GM19240 (cell line): Measurements from ENCODE around the gene MMP7.
"Not testable (repeated sequence)": the region's sequence is repeated elsewhere in the genome, so short reads cannot be mapped to it uniquely, and the experiment has no call there.

Experiments used
- DNase-seq: peaks from one replicate; pipeline ENCODE4 v3.0.0; 2011; ENCODE audit warnings: low spot score; ENCODE audit not compliant: insufficient read length

Gene MMP7

GRCh38 chr11:102539567-102539966 is 9.0 kb upstream of the MMP7 start:
- no peak for DNase-seq

DNA sequence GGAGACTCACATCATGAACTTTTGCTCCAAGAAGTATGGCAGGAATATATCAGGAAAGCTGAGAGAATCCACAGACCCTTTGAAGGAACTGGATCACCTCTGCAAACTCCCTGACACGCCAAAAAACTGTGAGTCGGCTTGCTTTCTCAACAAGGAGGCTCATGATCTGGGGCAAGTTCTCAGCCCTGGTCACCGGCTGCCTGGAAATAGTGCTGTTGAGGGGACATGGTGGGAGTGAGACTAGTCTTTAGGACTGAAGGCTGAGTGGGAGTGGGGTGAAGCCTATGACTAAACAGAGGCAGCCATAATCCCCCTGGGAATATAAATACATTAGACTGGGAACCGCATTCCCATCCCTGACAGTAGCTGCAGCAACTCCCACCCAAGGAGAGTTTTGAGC is 8.4 kb upstream of the MMP7 start:
- no peak for DNase-seq

DNA sequence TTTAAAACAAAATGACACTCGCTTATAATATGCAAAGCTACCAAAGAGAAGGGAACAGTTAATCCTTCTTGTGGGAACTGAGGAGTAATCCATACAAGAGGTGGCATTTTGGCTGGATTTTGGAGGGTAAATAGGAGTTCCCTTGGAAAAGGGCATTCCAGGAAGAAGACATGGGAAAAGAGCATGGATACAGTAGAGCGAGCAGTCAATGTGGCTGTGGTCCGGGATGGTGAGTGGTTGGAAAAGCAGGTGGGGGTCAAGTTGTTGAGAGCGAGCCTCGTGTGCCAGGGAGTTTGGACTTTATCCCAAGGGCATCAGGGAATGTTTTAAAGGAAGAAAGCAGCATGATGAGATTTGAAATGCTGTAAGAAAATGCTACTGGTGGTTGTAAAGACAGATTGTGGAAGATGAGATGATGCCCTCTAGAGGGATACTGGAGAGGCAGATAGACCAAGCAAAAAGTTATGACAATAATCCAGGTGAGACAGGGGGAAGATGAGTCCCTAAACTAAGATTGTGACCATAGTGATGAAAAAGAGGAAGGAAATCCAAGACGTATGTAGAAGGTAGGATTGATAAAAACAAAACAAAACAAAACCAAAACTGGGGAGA is 3.8 kb upstream of the MMP7 start:
- DNase-seq = no peak

DNA sequence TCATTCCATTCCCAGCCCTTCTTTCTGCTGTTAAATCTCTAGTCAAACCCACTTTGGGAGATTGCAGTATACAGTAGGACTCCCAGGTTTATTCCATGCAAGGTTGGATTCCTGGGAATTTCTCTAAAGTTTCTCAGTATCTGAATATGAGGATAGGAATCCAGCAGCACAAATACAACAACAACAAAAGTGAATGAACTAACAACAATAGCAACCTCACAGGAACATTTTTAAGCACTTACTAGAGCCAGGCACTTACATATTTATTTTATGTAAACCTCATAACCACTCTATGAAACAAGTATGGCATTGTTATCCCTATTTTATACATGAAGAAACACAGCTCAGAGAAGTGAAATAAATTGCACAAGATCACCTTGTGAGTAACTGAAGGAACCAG is 1.9 kb downstream of the MMP7 start:
- DNase-seq = no peak

DNA sequence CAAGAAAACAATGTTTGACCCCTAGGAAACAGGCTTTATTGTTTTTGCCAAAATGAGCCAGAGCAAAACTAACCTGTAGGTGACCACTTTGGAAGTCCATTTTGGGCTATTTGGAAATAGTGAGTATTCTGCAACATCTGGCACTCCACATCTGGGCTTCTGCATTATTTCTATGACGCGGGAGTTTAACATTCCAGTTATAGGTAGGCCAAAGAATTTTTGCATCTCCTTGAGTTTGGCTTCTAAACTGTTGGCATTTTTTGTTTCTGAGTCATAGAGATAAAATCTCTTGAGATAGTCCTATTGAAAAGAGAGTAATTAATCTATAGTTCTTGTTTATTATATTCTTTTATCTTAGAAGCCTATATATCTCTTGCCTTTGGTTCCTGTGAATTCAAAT is 2.9 kb downstream of the MMP7 start:
- DNase-seq = no peak

- DNase-seq = no peak
Measured at GRCh38 chr11:102527041-102527440, 3.5 kb downstream of the MMP7 start.

DNA sequence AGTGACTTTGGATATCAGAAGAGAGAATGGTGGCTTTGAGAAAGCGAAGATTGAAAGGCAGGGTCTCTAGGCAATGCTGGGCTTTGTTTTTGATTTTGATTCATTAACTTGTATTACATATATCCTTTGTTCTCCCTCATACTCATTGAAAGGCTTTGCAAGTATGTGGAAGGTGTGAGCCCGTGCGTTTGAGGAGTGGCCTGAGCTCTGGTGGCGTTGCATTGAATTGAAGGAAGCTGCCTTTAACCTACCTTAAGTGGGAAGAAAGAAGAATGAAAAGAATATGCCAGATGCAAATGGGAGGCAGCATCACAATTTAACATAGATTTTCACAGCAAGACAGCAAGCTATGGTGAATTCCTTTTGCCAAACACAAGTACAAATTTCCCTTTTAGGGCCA is 6.7 kb downstream of the MMP7 start:
- no peak for DNase-seq

DNA sequence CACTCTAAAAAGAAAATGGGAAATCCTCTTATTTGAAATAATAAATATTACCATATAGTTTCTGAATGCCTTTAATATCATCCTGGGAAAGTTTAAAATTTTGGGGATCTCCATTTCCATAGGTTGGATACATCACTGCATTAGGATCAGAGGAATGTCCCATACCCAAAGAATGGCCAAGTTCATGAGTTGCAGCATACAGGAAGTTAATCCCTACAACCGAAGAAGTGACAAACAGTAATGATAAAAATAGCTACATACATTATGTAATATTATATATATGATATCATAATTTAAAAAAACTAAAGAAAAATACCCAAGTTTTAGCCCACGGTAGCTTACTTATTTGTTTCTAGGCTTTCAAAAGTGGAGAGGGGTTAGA is 7.4 kb downstream of the MMP7 start:
- DNase-seq = no peak

DNA sequence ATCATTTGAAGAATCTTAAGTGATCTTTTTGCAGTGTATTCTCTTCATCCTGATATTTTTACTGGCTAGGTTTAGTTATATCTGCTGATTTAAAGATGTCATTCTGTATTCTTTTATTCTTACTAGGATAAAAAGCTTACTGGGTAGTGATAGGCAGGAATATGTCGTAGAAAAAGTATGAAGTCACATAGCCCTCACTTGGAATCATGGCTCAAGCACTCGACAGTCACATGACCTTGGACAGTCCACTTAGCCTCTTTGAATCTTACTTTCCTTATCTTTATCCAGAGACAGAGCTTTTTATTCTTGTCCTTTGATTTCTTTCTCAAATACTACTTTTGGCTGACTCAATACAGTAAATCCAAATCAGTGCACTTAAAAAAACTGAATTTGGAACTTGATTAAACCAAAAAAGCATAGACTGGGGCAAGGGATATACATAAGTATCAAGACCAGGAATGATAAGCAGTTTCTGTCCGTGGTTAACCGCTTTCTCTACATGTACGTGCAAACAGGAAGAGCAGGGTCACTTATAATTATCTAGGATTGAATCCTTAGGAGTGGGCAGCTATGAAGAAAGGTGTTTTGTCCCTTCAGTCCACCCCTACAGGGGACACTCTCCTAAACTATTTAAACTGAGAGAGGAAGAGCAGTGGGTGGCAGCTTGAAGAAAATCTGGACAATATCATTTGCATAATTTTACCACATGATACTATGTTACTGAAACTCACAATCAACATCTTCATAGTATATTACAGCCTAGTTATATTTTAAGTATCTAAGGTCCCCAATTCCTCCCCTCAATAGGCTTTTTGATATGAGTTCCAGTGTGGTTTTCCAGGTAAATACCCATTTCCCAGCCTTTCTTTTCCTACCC is 8.0 kb downstream of the MMP7 start:
- DNase-seq = no peak

GRCh38 chr11:102521121-102521520 is 9.4 kb downstream of the MMP7 start:
- DNase-seq = no peak

GRCh38 chr11:102520514-102520913 is 10.0 kb downstream of the MMP7 start:
- DNase-seq = no peak

GRCh38 chr11:102518296-102519094 is 12.1 kb downstream of the MMP7 start:
- DNase-seq = no peak

DNA sequence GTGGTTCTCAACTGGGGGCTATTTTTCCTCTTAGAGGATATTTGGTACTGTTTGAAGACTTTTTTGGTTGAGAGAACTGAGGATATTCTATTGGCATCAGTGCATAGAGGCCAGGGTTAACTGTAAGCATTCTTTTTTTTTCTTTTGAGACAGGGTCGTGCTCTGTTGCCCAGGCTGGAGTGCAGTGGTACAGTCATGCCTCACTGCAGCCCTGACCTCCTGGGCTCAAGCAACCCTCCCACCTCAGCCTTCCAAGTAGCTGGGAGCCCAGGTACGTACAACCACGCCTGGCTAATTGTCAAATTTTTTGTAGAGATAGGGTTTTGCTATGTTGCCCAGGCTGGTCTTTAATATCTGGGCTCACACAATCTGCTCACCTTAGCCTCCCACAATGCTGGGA is 12.9 kb downstream of the MMP7 start:
- no peak for DNase-seq

GRCh38 chr11:102516179-102516578 is 14.4 kb downstream of the MMP7 start:
- no peak for DNase-seq

GRCh38 chr11:102513869-102514268 is 16.7 kb downstream of the MMP7 start:
- no peak for DNase-seq

DNA sequence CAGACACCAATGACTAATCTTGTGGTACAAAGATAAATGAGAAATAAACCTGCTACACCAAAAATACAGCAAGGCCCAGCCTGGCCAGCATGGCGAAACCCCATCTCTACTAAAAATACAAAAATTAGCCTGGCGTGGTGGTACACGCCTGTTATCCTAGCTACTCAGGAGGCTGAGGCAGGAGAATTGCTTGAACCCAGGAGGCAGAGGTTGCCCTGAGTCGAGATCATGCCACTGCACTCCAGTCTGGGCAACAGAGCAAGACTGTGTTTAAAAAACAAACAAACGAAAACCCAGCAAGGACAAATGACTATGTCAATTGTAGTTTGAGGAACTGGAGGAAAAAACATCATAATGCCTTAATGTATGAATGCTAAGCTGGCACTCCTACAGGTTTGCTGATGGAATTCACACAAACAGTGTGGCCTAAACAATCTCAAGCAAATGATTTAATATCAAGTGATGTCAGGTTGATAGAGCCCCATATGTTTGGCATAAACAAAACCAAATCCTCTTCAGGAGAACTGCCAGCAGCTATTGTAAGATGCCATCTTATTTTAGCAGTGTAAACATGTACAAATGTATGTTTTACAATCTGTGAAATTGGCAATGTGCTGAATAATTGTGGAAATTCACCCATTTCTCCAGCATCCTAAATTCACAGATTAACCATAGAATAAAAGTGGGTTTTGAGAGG is 20.0 kb downstream of the MMP7 start:
- no peak for DNase-seq

GRCh38 chr11:102502831-102503230 is 27.7 kb downstream of the MMP7 start:
- not testable (repeated sequence) for DNase-seq

DNA sequence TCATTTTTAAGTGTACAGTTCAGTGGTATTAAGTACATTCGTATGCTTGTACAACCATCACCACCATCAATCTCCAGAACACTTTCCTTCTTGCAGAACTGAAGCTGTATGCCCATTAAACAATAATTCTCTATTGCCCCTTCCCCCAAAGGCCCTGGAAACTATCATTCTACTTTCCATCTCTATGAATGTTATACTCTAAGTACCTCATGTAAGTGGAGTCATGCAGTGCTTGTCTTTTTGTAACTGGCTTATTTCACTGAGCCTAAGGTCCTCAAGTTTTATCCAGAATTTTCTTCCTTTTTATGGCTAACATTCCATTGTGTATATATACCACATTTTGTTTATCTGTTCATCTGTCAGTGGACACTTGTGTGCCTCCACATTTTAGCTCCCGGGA is 29.7 kb downstream of the MMP7 start:
- no peak for DNase-seq

GRCh38 chr11:102499931-102500330 is 30.6 kb downstream of the MMP7 start:
- no peak for DNase-seq

DNA sequence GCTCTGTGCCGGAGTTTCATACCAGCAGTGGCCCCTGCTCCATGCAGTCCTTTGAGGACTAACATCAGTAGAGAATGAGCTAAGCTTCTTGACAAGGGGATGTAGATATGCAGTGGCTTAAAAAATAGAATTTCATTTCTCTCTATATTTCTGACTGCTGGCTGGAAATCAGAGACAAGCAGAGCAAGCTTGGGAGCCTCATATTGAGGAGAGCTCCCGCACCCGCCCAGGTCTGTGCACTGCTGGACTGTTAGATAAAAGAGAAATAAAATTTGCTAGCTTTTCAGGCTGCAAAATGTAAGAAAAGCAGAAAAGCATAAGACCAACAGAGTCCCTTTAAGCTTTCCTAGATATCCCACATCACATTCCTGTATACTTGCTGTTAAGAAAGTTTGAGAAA is 31.4 kb downstream of the MMP7 start:
- DNase-seq = no peak

DNA sequence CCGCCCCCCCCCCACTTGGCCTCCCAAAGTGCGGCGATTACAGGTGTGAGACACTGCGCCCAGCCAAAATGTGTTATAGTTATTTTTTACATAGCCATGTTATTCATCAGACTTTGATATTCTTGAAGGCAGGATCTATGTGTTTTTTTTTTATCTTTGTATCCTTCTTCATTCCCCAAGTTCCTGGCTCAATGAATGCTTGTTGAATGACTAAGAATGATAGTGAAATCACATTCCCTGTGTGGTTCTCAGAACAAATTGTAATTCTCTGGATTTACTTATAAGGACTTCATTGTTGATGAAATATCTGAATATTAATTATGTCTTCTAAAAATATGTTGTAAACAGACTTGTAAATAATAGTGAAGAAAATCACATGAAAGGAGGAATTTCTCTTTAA is 33.5 kb downstream of the MMP7 start:
- DNase-seq = no peak
